Hepatocyte (in vitro differentiated cells): ENCODE data around the gene ARIH1.
"Not testable (repeated sequence)": the region's sequence is repeated elsewhere in the genome, so short reads cannot be mapped to it uniquely, and the experiment has no call there.

Experiments used
- EZH2 ChIP-seq: fragments of 200-600 bp; sonication (generic); IDR thresholded peaks from 2 replicates; pipeline ENCODE4 v1.6.1; 2016; ENCODE audit warnings: antibody characterized with exemption, mild to moderate bottlenecking, borderline replicate concordance
- EZH2phosphoT487 ChIP-seq: fragments of 200-600 bp; sonication (generic); IDR thresholded peaks from one replicate; pipeline ENCODE4 v1.6.1; 2018; ENCODE audit warnings: antibody characterized with exemption, mild to moderate bottlenecking, low read depth, moderate library complexity; ENCODE audit not compliant: unreplicated experiment, severe bottlenecking
- TF ChIP-seq, protein P1 (sequence below): fragments of 200-600 bp; sonication (generic); IDR thresholded peaks from 2 replicates; pipeline ENCODE4 v1.5.1; 2016; ENCODE audit warnings: antibody characterized with exemption, mild to moderate bottlenecking; ENCODE audit not compliant: poor library complexity

DNA sequence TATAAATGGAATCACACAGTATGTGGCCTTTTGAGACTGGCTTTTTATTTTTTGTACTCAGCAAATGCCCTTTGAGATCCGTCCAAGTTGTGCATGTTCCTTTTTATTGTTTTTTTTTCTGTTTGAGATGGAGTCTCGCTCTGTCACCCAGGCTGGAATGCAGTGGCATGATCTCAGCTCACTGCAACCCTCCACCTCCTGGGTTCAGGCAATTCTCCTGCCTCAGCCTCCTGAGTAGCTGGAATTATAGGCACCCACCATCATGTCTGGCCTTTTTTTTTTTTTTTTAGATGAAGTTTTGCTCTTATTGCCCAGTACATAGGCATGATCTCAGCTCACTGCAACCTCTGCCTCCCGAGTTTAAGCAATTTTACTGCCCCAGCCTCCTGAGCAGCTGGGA, 152.0 kb downstream of the ARIH1 start:
- TF ChIP-seq, protein P1, sequence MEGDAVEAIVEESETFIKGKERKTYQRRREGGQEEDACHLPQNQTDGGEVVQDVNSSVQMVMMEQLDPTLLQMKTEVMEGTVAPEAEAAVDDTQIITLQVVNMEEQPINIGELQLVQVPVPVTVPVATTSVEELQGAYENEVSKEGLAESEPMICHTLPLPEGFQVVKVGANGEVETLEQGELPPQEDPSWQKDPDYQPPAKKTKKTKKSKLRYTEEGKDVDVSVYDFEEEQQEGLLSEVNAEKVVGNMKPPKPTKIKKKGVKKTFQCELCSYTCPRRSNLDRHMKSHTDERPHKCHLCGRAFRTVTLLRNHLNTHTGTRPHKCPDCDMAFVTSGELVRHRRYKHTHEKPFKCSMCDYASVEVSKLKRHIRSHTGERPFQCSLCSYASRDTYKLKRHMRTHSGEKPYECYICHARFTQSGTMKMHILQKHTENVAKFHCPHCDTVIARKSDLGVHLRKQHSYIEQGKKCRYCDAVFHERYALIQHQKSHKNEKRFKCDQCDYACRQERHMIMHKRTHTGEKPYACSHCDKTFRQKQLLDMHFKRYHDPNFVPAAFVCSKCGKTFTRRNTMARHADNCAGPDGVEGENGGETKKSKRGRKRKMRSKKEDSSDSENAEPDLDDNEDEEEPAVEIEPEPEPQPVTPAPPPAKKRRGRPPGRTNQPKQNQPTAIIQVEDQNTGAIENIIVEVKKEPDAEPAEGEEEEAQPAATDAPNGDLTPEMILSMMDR, result not testable (repeated sequence)
- not testable (repeated sequence) for TF ChIP-seq EZH2phosphoT487, EZH2
